Neuronal stem cell (in vitro differentiated cells): ENCODE data around the gene CFAP68.

Experiments used
- DNase-seq: peaks from one replicate; pipeline ENCODE4 v3.0.0-alpha.2; 2013; ENCODE audit warnings: low spot score
- H2AFZ ChIP-seq: one replicate; pipeline ENCODE4 v1.6.1; 2013; ENCODE audit warnings: mild to moderate bottlenecking, low read length, inconsistent platforms
- H2AK5ac ChIP-seq: 2 replicates; pipeline ENCODE4 v1.6.1; 2013; ENCODE audit warnings: low read depth, mild to moderate bottlenecking, inconsistent platforms, low read length, moderate library complexity, mixed read lengths
- H2BK120ac ChIP-seq: 2 replicates; pipeline ENCODE4 v1.6.1; 2013; ENCODE audit warnings: low read depth, mild to moderate bottlenecking, inconsistent platforms, low read length, moderate library complexity, mixed read lengths
- H2BK12ac ChIP-seq: one replicate; pipeline ENCODE4 v1.6.1; 2013; ENCODE audit warnings: low read length, inconsistent platforms
- H2BK15ac ChIP-seq: 2 replicates; pipeline ENCODE4 v1.6.1; 2013; ENCODE audit warnings: mild to moderate bottlenecking, low read length, inconsistent platforms, mixed read lengths
- H2BK5ac ChIP-seq: one replicate; pipeline ENCODE4 v1.6.1; 2013; ENCODE audit warnings: inconsistent platforms, mild to moderate bottlenecking, low read length, moderate library complexity
- H3K14ac ChIP-seq: one replicate; pipeline ENCODE4 v1.6.1; 2013; ENCODE audit warnings: low read length, inconsistent platforms
- H3K18ac ChIP-seq: 2 replicates; pipeline ENCODE4 v1.6.1; 2013; ENCODE audit warnings: low read length, inconsistent platforms
- H3K23ac ChIP-seq: 2 replicates; pipeline ENCODE4 v1.6.1; 2013; ENCODE audit warnings: low read depth, mild to moderate bottlenecking, mixed read lengths, low read length, inconsistent platforms; ENCODE audit not compliant: poor library complexity
- H3K27ac ChIP-seq: replicated peaks from 3 replicates; pipeline ENCODE4 v1.5.1; 2013; ENCODE audit warnings: low read length, inconsistent platforms
- H3K27me3 ChIP-seq, 3 experiments: 2 replicates each; pipeline ENCODE4 v1.6.1; 2013; ENCODE audit warnings: low read length in 3 of 3, mild to moderate bottlenecking in 2 of 3, inconsistent platforms in 1 of 3, low read depth in 1 of 3, mixed read lengths in 1 of 3, moderate library complexity in 1 of 3; ENCODE audit not compliant: control insufficient read depth in 3 of 3, insufficient read depth in 3 of 3
- H3K36me3 ChIP-seq, 2 donors: replicated peaks in 1 of 2; 2 replicates each; pipeline ENCODE4 v1.6.1; 2013; ENCODE audit warnings: low read length in 2 of 2; ENCODE audit not compliant: control insufficient read depth in 2 of 2, insufficient read depth in 2 of 2
- H3K4ac ChIP-seq: 2 replicates; pipeline ENCODE4 v1.6.1; 2013; ENCODE audit warnings: inconsistent platforms, mild to moderate bottlenecking, low read length, moderate library complexity
- H3K4me1 ChIP-seq, 2 donors: 1 replicate in 1 of 2; 2 replicates in 1 of 2; pipeline ENCODE4 v1.6.1; 2013; ENCODE audit warnings: low read length in 2 of 2, low read depth in 1 of 2; ENCODE audit not compliant: control insufficient read depth in 2 of 2, insufficient read depth in 1 of 2
- H3K4me2 ChIP-seq: one replicate; pipeline ENCODE4 v1.6.1; 2013; ENCODE audit warnings: mild to moderate bottlenecking, low read length, inconsistent platforms; ENCODE audit not compliant: insufficient read depth, poor library complexity, severe bottlenecking
- H3K4me3 ChIP-seq, 2 donors: 2 replicates each; pipeline ENCODE4 v1.5.1; 2013; ENCODE audit warnings: low read length in 2 of 2, mild to moderate bottlenecking in 2 of 2, inconsistent platforms in 1 of 2, moderate library complexity in 1 of 2
- H3K79me1 ChIP-seq: one replicate; pipeline ENCODE4 v1.6.1; 2013; ENCODE audit warnings: low read depth, mild to moderate bottlenecking, inconsistent platforms, low read length, moderate library complexity
- H3K9ac ChIP-seq: one replicate; pipeline ENCODE4 v1.6.1; 2013; ENCODE audit warnings: mild to moderate bottlenecking, low read depth, low read length, inconsistent platforms; ENCODE audit not compliant: poor library complexity
- H3K9me3 ChIP-seq, 2 donors: replicated peaks in 1 of 2; 2 replicates each; pipeline versions ENCODE3 to v1.6.1; 2013; ENCODE audit warnings: low read length in 2 of 2, mild to moderate bottlenecking in 2 of 2, inconsistent platforms in 1 of 2, low read depth in 1 of 2, mixed read lengths in 1 of 2, moderate library complexity in 1 of 2; ENCODE audit not compliant: control insufficient read depth in 2 of 2, insufficient read depth in 1 of 2
- H4K8ac ChIP-seq: one replicate; pipeline ENCODE4 v1.6.1; 2013; ENCODE audit warnings: low read depth, mild to moderate bottlenecking, inconsistent platforms, low read length, moderate library complexity
- H4K91ac ChIP-seq: one replicate; pipeline ENCODE4 v1.6.1; 2013; ENCODE audit warnings: low read length, low read depth, mild to moderate bottlenecking, inconsistent platforms; ENCODE audit not compliant: poor library complexity
- WGBS, 2 donors: extraction: QIAGEN DNeasy Blood & Tissue Kit; methylation state at CpG; one replicate each; pipeline ENCODE4 v1.1.7; 2013; ENCODE audit warnings: missing lambda C conversion rate in 2 of 2, mixed read lengths in 1 of 2; ENCODE audit not compliant: insufficient read length in 2 of 2, insufficient replicate concordance in 1 of 2; ENCODE audit errors: extremely low coverage in 2 of 2; 5-methylcytosine and 5-hydroxymethylcytosine counted together

The CFAP68 gene

DNA sequence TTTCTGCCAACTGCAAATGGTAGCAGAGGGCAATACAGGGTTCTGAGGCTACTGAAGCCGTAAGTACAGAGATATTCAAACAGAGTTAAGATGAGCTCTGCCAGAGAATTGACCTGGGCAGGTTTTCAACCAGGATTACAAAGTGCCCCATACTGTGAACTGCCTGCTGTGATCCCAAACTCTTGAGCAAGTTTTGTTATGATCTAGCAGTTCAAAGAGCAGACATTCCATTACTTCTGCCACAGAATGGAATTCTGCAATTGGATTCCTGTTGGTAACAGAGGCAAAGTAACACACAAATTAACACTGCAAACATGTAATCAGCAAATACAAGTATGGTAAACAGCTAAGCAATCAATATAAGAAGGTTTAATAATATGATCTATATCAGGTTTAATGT lies 39.2 kb upstream of the CFAP68 start:
- peak; percentile 23 for DNase-seq
- Histone ChIP-seq H4K8ac (no peak overlapping the region), H3K23ac (no peak overlapping the region), H2AFZ (no peak overlapping the region), H3K4me3 (no peak overlapping the region), H2AK5ac (no peak overlapping the region), H3K9me3 (no peaks in the 10 kb centered on the region), H3K27ac (no peak overlapping the region), H3K14ac (no peak overlapping the region), H3K79me1 (no peaks in the 10 kb centered on the region), H3K36me3 (peaks cover 0 to 74% of the 10 kb centered on the region in 2 donors), H3K4me2 (no peak overlapping the region), H4K91ac (no peak overlapping the region), H3K18ac (no peak overlapping the region), H3K4me1 (peaks cover 0 to 6% of the 10 kb centered on the region in 2 donors), H2BK12ac (no peak overlapping the region), H2BK120ac (no peak overlapping the region), H3K4ac (no peak overlapping the region), H2BK5ac (no peak overlapping the region), H3K27me3 (no peaks in the 10 kb centered on the region), H2BK15ac (no peak overlapping the region), H3K9ac (no peak overlapping the region)
- no CpG with 5 or more reads among the region's 1 CpG for WGBS, 2 donors

GRCh38 chr11:111841370-111842053 lies 37.8 kb upstream of the CFAP68 start:
- no peak overlapping the region for H3K14ac ChIP-seq
- H3K4me1 ChIP-seq, result peaks cover 0 to 9% of the 10 kb centered on the region in 2 donors
- peaks cover 2 to 71% of the 10 kb centered on the region in 2 donors for H3K36me3 ChIP-seq
- no peak overlapping the region for H2BK12ac ChIP-seq
- no peak overlapping the region for H3K4me3 ChIP-seq
- H3K4me2 ChIP-seq, result no peak overlapping the region
- H2AFZ ChIP-seq, result no peak overlapping the region
- WGBS, 2 donors, result no CpG with 5 or more reads among the region's 10 CpGs
- H2BK15ac ChIP-seq, result no peak overlapping the region
- H2AK5ac ChIP-seq, result no peak overlapping the region
- H3K79me1 ChIP-seq, result no peaks in the 10 kb centered on the region
- no peak overlapping the region for H2BK5ac ChIP-seq
- no peak overlapping the region for H3K27ac ChIP-seq
- DNase-seq, result peak; percentile 84
- H4K8ac ChIP-seq, result no peak overlapping the region
- H2BK120ac ChIP-seq, result no peak overlapping the region
- H3K27me3 ChIP-seq, result no peaks in the 10 kb centered on the region
- H3K9ac ChIP-seq, result no peak overlapping the region
- H3K9me3 ChIP-seq, result no peaks in the 10 kb centered on the region
- H3K4ac ChIP-seq, result no peak overlapping the region
- H3K18ac ChIP-seq, result no peak overlapping the region
- no peak overlapping the region for H4K91ac ChIP-seq
- H3K23ac ChIP-seq, result no peak overlapping the region

DNA sequence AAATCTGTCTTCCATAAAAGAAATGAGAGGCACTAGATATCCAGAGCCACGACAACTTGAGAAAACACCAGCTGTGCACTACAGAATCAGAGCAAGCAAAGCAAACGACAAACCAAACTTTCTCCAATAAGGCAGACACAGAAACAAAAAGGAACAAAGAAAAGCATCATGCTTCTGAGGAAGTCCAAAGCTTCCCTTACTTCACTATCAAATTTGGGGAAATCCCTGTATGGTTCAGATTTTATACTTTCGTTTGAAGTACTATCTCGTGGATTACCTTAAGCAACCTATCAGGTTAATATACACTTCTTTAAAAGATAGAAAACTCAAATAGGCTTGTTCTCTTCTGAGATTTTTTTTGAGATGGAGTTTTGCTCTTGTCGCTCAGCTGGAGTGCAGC lies 35.7 kb upstream of the CFAP68 start:
- Histone ChIP-seq H2BK12ac (no peak overlapping the region), H2AFZ (no peak overlapping the region), H3K27ac (no peak overlapping the region), H3K4me3 (no peak overlapping the region), H3K36me3 (peaks cover 2 to 68% of the 10 kb centered on the region in 2 donors), H4K8ac (no peak overlapping the region), H4K91ac (no peak overlapping the region), H3K4ac (no peak overlapping the region), H3K9me3 (no peaks in the 10 kb centered on the region), H2BK15ac (no peak overlapping the region), H3K9ac (no peak overlapping the region), H3K27me3 (no peaks in the 10 kb centered on the region), H3K4me2 (no peak overlapping the region), H2AK5ac (no peak overlapping the region), H3K23ac (no peak overlapping the region), H3K14ac (no peak overlapping the region), H3K18ac (no peak overlapping the region), H2BK120ac (no peak overlapping the region), H2BK5ac (no peak overlapping the region), H3K79me1 (no peaks in the 10 kb centered on the region), H3K4me1 (peaks cover 0 to 17% of the 10 kb centered on the region in 2 donors)
- WGBS, 2 donors, result no CpG with 5 or more reads among the region's 5 CpGs
- no peak for DNase-seq

GRCh38 chr11:111845276-111846028 lies 33.9 kb upstream of the CFAP68 start:
- Histone ChIP-seq H3K4me3 (no peak overlapping the region), H3K27ac (no peak overlapping the region), H2BK15ac (no peak overlapping the region), H2AFZ (no peak overlapping the region), H3K9me3 (no peaks in the 10 kb centered on the region), H3K4me1 (peaks cover 0 to 14% of the 10 kb centered on the region in 2 donors), H3K18ac (no peak overlapping the region), H2AK5ac (no peak overlapping the region), H4K8ac (no peak overlapping the region), H2BK5ac (no peak overlapping the region), H3K79me1 (no peaks in the 10 kb centered on the region), H4K91ac (no peak overlapping the region), H3K4me2 (no peak overlapping the region), H2BK120ac (no peak overlapping the region), H2BK12ac (no peak overlapping the region), H3K36me3 (peaks cover 2 to 72% of the 10 kb centered on the region in 2 donors), H3K9ac (no peak overlapping the region), H3K23ac (no peak overlapping the region), H3K27me3 (no peaks in the 10 kb centered on the region), H3K14ac (no peak overlapping the region), H3K4ac (no peak overlapping the region)
- DNase-seq, result no peak
- no CpG with 5 or more reads among the region's 7 CpGs for WGBS, 2 donors
